H1 (cell line): ENCODE results near the gene KCNA10. TPM values are rescaled to one million over a fixed set of nuclear protein-coding genes. Genes with fewer than 3 reads are reported as not detected.

Source experiments
- CTCF ChIA-PET: fragments of 300-600 bp; sonication (Branson Sonifier 250); formaldehyde crosslinking; loops from one replicate; lab custom pipeline; 2021; ENCODE audit not compliant: partially characterized antibody; lab: Charles Lee
- POLR2A ChIA-PET: fragments of 300-600 bp; sonication (Branson Sonifier 250); formaldehyde crosslinking; loops from one replicate; lab custom pipeline; 2021; ENCODE audit warnings: inconsistent platforms; ENCODE audit not compliant: partially characterized antibody; lab: Charles Lee
- DNase-seq, 2 experiments: peaks; one replicate each; pipeline versions ENCODE4 v3.0.0 to v3.0.0-alpha.2; 2010 to 2022; ENCODE audit warnings: low spot score in 2 of 2, low read depth in 1 of 2, mixed read lengths in 1 of 2
- FAIRE-seq: peaks from 2 replicates; lab custom pipeline; 2011; peaks lifted over from hg19 to GRCh38; lab: Jason Lieb, UNC
- H2AFZ ChIP-seq: 2 replicates; pipeline ENCODE4 v1.8.1; 2012; ENCODE audit warnings: low read length, inconsistent platforms
- H2AK5ac ChIP-seq: 2 replicates; pipeline ENCODE4 v1.6.1; 2013; ENCODE audit warnings: low read depth, low read length
- H2BK120ac ChIP-seq: replicated peaks from 2 replicates; pipeline ENCODE3; 2013; ENCODE audit warnings: low read depth, low read length, inconsistent platforms
- H2BK12ac ChIP-seq: 2 replicates; pipeline ENCODE4 v1.6.1; 2013; ENCODE audit warnings: low read depth, low read length
- H2BK15ac ChIP-seq: 2 replicates; pipeline ENCODE4 v1.6.1; 2013; ENCODE audit warnings: low read length
- H2BK20ac ChIP-seq: 2 replicates; pipeline ENCODE4 v1.6.1; 2013; ENCODE audit warnings: low read length
- H2BK5ac ChIP-seq: 2 replicates; pipeline ENCODE4 v1.6.1; 2013; ENCODE audit warnings: low read depth, low read length
- H3K14ac ChIP-seq: 2 replicates; pipeline ENCODE4 v1.6.1; 2013; ENCODE audit warnings: inconsistent platforms; ENCODE audit not compliant: insufficient read length
- H3K18ac ChIP-seq: 2 replicates; pipeline ENCODE4 v1.6.1; 2013; ENCODE audit warnings: low read length; ENCODE audit errors: extremely low read depth
- H3K23ac ChIP-seq: 2 replicates; pipeline ENCODE4 v1.6.1; 2013; ENCODE audit warnings: inconsistent platforms; ENCODE audit not compliant: insufficient read length
- H3K23me2 ChIP-seq: 2 replicates; pipeline ENCODE4 v1.6.1; 2013; ENCODE audit warnings: low read depth, low read length
- H3K27ac ChIP-seq: 2 replicates; pipeline ENCODE4 v1.6.1; 2011; ENCODE audit warnings: low read depth, low read length, inconsistent platforms
- H3K27me3 ChIP-seq, 4 experiments: replicated peaks in 1 of 4; 1 replicate in 1 of 4; 2 replicates in 3 of 4; pipeline versions ENCODE4 v1.6.1 to v1.8.1; 2011 to 2013; ENCODE audit warnings: low read length in 3 of 4, mild to moderate bottlenecking in 3 of 4, inconsistent platforms in 2 of 4, mixed read lengths in 2 of 4, moderate library complexity in 1 of 4; ENCODE audit not compliant: control insufficient read depth in 3 of 4, insufficient read depth in 3 of 4; ENCODE audit errors: extremely low read depth in 1 of 4
- H3K36me3 ChIP-seq, 4 experiments: 2 replicates each; pipeline versions ENCODE4 v1.6.1 to v1.8.1; 2011 to 2013; ENCODE audit warnings: mild to moderate bottlenecking in 4 of 4, low read length in 3 of 4, moderate library complexity in 2 of 4, control low read depth in 1 of 4, inconsistent platforms in 1 of 4; ENCODE audit not compliant: insufficient read depth in 4 of 4, control insufficient read depth in 2 of 4
- H3K4ac ChIP-seq: replicated peaks from 2 replicates; pipeline ENCODE3; 2013; ENCODE audit warnings: low read length, low read depth, mixed read lengths, inconsistent platforms; ENCODE audit not compliant: insufficient read length
- H3K4me1 ChIP-seq, 4 experiments: replicated peaks in 1 of 4; 1 replicate in 1 of 4; 2 replicates in 3 of 4; pipeline versions ENCODE4 v1.6.1 to v1.8.1; 2011 to 2013; ENCODE audit warnings: low read length in 3 of 4, inconsistent platforms in 2 of 4, mixed read lengths in 1 of 4; ENCODE audit not compliant: insufficient read depth in 4 of 4, control insufficient read depth in 3 of 4
- H3K4me2 ChIP-seq, 2 experiments: 2 replicates each; pipeline versions ENCODE4 v1.6.1 to v1.8.1; 2011 to 2013; ENCODE audit warnings: low read depth in 2 of 2, low read length in 2 of 2, control low read depth in 1 of 2, inconsistent platforms in 1 of 2, mild to moderate bottlenecking in 1 of 2; ENCODE audit not compliant: insufficient read depth in 1 of 2
- H3K4me3 ChIP-seq, 4 experiments: fragments of 200-600, 300-600 bp in 1 of 4; sonication (generic), shearing (Covaris generic), sonication (Bioruptor Twin) in 1 of 4; 2 replicates each; pipeline versions ENCODE4 v1.5.1 to v1.8.1; 2011 to 2016; ENCODE audit warnings: low read length in 4 of 4, low read depth in 3 of 4, control low read depth in 2 of 4, inconsistent platforms in 2 of 4, mild to moderate bottlenecking in 2 of 4, mixed read lengths in 1 of 4, moderate library complexity in 1 of 4; ENCODE audit not compliant: insufficient read depth in 2 of 4; ENCODE audit errors: extremely low read depth in 1 of 4
- H3K56ac ChIP-seq: replicated peaks from 2 replicates; pipeline ENCODE3; 2013; ENCODE audit warnings: low read depth, mild to moderate bottlenecking, mixed read lengths, low read length, inconsistent platforms; ENCODE audit not compliant: insufficient read length
- H3K79me1 ChIP-seq: 2 replicates; pipeline ENCODE4 v1.6.1; 2013; ENCODE audit warnings: low read depth, low read length, control low read depth
- H3K79me2 ChIP-seq, 2 experiments: 2 replicates each; pipeline versions ENCODE4 v1.6.1 to v1.8.1; 2012 to 2013; ENCODE audit warnings: low read length in 2 of 2, mild to moderate bottlenecking in 2 of 2, inconsistent platforms in 1 of 2; ENCODE audit not compliant: insufficient read depth in 2 of 2, control insufficient read depth in 1 of 2
- H3K9ac ChIP-seq, 4 experiments: replicated peaks in 1 of 4; 1 replicate in 1 of 4; 2 replicates in 3 of 4; pipeline versions ENCODE4 v1.6.1 to v1.8.1; 2011 to 2013; ENCODE audit warnings: low read depth in 3 of 4, low read length in 3 of 4, control low read depth in 2 of 4, mild to moderate bottlenecking in 2 of 4, moderate library complexity in 2 of 4, inconsistent platforms in 1 of 4; ENCODE audit errors: extremely low read depth in 1 of 4
- H3K9me3 ChIP-seq, 2 experiments: 2 replicates each; pipeline versions ENCODE4 v1.6.1 to v1.8.1; 2012 to 2013; ENCODE audit warnings: mild to moderate bottlenecking in 2 of 2, moderate library complexity in 2 of 2, control low read depth in 1 of 2, inconsistent platforms in 1 of 2, low read depth in 1 of 2, low read length in 1 of 2, mixed read lengths in 1 of 2; ENCODE audit not compliant: insufficient read depth in 2 of 2
- H4K20me1 ChIP-seq, 2 experiments: replicated peaks in 1 of 2; 2 replicates each; pipeline versions ENCODE3 to v1.8.1; 2011 to 2013; ENCODE audit warnings: inconsistent platforms in 2 of 2, low read length in 2 of 2, mild to moderate bottlenecking in 1 of 2; ENCODE audit not compliant: insufficient read depth in 2 of 2, control insufficient read depth in 1 of 2
- H4K5ac ChIP-seq: 2 replicates; pipeline ENCODE4 v1.6.1; 2013; ENCODE audit warnings: low read length, low read depth, mixed read lengths, inconsistent platforms; ENCODE audit not compliant: insufficient read length
- H4K8ac ChIP-seq: 2 replicates; pipeline ENCODE4 v1.8.0; 2013; ENCODE audit warnings: mild to moderate bottlenecking, moderate library complexity, low read length, inconsistent platforms; ENCODE audit not compliant: insufficient read depth; ENCODE audit errors: extremely low read depth
- H4K91ac ChIP-seq: replicated peaks from 2 replicates; pipeline ENCODE3; 2013; ENCODE audit warnings: low read length, mixed read lengths, inconsistent platforms; ENCODE audit not compliant: insufficient read length
- BRCA1 ChIP-seq: IDR thresholded peaks from 2 replicates; pipeline ENCODE4 v1.6.1; 2012; ENCODE audit warnings: low read depth, low read length, improper control_type of control experiment
- CEBPB ChIP-seq: IDR thresholded peaks from 2 replicates; pipeline ENCODE4 v1.6.1; 2012; ENCODE audit warnings: low read depth, low read length
- CHD1 ChIP-seq: IDR thresholded peaks from 2 replicates; pipeline ENCODE4 v1.6.1; 2012; ENCODE audit warnings: low read depth, low read length, improper control_type of control experiment
- GTF2F1 ChIP-seq: IDR thresholded peaks from 2 replicates; pipeline ENCODE4 v1.6.1; 2012; ENCODE audit warnings: low read depth, low read length, improper control_type of control experiment, borderline replicate concordance
- JUN ChIP-seq: IDR thresholded peaks from 2 replicates; pipeline ENCODE4 v1.6.1; 2011; ENCODE audit warnings: low read depth, mild to moderate bottlenecking, improper control_type of control experiment, low read length
- MAX ChIP-seq: IDR thresholded peaks from 2 replicates; pipeline ENCODE4 v1.6.1; 2012; ENCODE audit warnings: inconsistent platforms
- SIX5 ChIP-seq: IDR thresholded peaks from 2 replicates; pipeline ENCODE4 v1.6.1; 2011; ENCODE audit warnings: mild to moderate bottlenecking, low read depth, low read length
- WGBS, 2 experiments: shearing (Covaris generic) in 1 of 2; methylation state at CpG; one replicate each; pipeline versions ENCODE4 v1.1.6 to v1.1.7; 2013 to 2015; ENCODE audit warnings: low lambda C conversion rate in 2 of 2, mixed read lengths in 2 of 2, inconsistent platforms in 1 of 2, low coverage in 1 of 2, missing lambda C conversion rate in 1 of 2; ENCODE audit not compliant: insufficient replicate concordance in 2 of 2, insufficient coverage in 1 of 2, insufficient read length in 1 of 2; ENCODE audit errors: extremely low coverage in 1 of 2, missing lambda C conversion rate in 1 of 2; 5-methylcytosine and 5-hydroxymethylcytosine counted together
- polyA plus RNA-seq, 7 experiments: library from polyadenylated mRNA; depleted of rRNA in 3 of 7; stranded (reverse) in 5 of 7; unstranded in 2 of 7; fragments of >200 nt in 5 of 7; fragments of 200-250 nt in 2 of 7; gene quantifications; 1 replicate in 5 of 7; 2 replicates in 1 of 7; 4 replicates in 1 of 7; pipeline versions ENCODE4 v1.2.1 to v1.2.3, GENCODE V29; 2011 to 2013; ENCODE audit warnings: missing spikeins in 2 of 7, mixed read lengths in 2 of 7
- total RNA-seq: library from RNA; stranded (reverse); fragmentation: NEBNext Ultra II Directional; extraction: Animal tissue kit (Norgen Biotek cat#: 25700); gene quantifications from 2 replicates; pipeline ENCODE4 v1.2.1, GENCODE V29; 2021

The KCNA10 gene
- total and polyA plus RNA-seq, 2 of the 8 experiments (the other 6 are each of a cell fraction or from before 2014, with no cell fraction given): not detected

GRCh38 chr1:110533230-110533629 is 14.3 kb upstream of the KCNA10 start:
- H2BK5ac ChIP-seq: no peak overlapping the region
- no peaks in the 10 kb centered on the region for H3K79me1 ChIP-seq
- no peak overlapping the region for H3K18ac ChIP-seq
- H3K23me2 ChIP-seq: no peaks in the 10 kb centered on the region
- no peak overlapping the region for H2BK15ac ChIP-seq
- H2AFZ ChIP-seq: no peak overlapping the region
- H3K36me3 ChIP-seq: no peaks in the 10 kb centered on the region
- H3K79me2 ChIP-seq: no peaks in the 10 kb centered on the region
- FAIRE-seq: no peak
- peaks cover 0 to 5% (median under 1%) of the 10 kb centered on the region in 4 experiments; a peak in 2 of 7 replicates for H3K27me3 ChIP-seq
- H2AK5ac ChIP-seq: no peak overlapping the region
- H3K14ac ChIP-seq: no peak overlapping the region
- DNase-seq: no peak
- H4K91ac ChIP-seq: no peak overlapping the region
- no peak overlapping the region for H4K8ac ChIP-seq
- TF ChIP-seq BRCA1 (no peak), MAX (no peak), CHD1 (no peak), SIX5 (no peak), CEBPB (no peak), GTF2F1 (no peak), JUN (no peak)
- TF ChIP-seq, all 59 proteins: peak for 0
- ChIA-PET CTCF (interaction anchor here (0.6 to 25.0 kb wide), 9 partner anchors 10 to 247 kb away, joined by 3 to 302 read pairs (median 3); partner anchors contain the start of genes KCNA10 and KCNA2), POLR2A (no interaction called here)
- Histone ChIP-seq H3K9me3 (no peaks in the 10 kb centered on the region), H3K4ac (no peak overlapping the region), H3K9ac (no peak overlapping the region), H4K20me1 (no peaks in the 10 kb centered on the region), H3K4me1 (no peaks in the 10 kb centered on the region), H3K4me3 (no peak overlapping the region), H3K27ac (no peak overlapping the region), H3K23ac (no peak overlapping the region), H2BK20ac (no peak overlapping the region), H2BK120ac (no peak overlapping the region), H3K4me2 (no peak overlapping the region), H2BK12ac (no peak overlapping the region), H3K56ac (no peak overlapping the region), H4K5ac (no peak overlapping the region)
- 75% methylated on average over 3 of the region's 3 CpGs; no CpG with 5 or more reads in 1 of the 2 experiments for WGBS, 2 experiments
